Gastroesophageal sphincter (tissue), 4 donors: ENCODE results near the gene DGLUCY. TPM values are rescaled to one million over a fixed set of nuclear protein-coding genes. Genes with fewer than 3 reads are reported as not detected.

Experiments used
- ATAC-seq: fragments of 150-250 bp; one replicate; pipeline ENCODE4 v1.9.1; 2016; ENCODE audit warnings: mild to moderate bottlenecking, moderate library complexity
- H3K27ac ChIP-seq, 4 donors: fragments of 200-600 bp; sonication (generic) in 3 of 4; 1 replicate in 3 of 4; 2 replicates in 1 of 4; pipeline ENCODE4 v1.5.1; 2016 to 2019
- H3K27me3 ChIP-seq: fragments of 200-600 bp; sonication (generic); one replicate; pipeline ENCODE4 v1.5.1; 2019
- H3K36me3 ChIP-seq, 2 donors: fragments of 200-600 bp; sonication (generic); one replicate each; pipeline ENCODE4 v1.5.1; 2019; ENCODE audit warnings: control low read depth in 1 of 2
- H3K4me1 ChIP-seq, 3 donors: fragments of 200-600 bp; sonication (generic); 1 replicate in 2 of 3; 2 replicates in 1 of 3; pipeline ENCODE4 v1.5.1; 2016 to 2019; ENCODE audit warnings: control low read depth in 2 of 3
- H3K4me3 ChIP-seq, 2 donors: fragments of 200-600 bp; sonication (generic); one replicate each; pipeline ENCODE4 v1.5.1; 2019; ENCODE audit warnings: mild to moderate bottlenecking in 1 of 2, moderate library complexity in 1 of 2
- H3K9me3 ChIP-seq, 3 donors: fragments of 200-600 bp; sonication (generic); one replicate each; pipeline ENCODE4 v1.5.1; 2017 to 2019; ENCODE audit warnings: control low read depth in 2 of 3
- EP300 ChIP-seq: sonication (generic); formaldehyde crosslinking; IDR thresholded peaks from one replicate; pipeline ENCODE4 v1.6.1; 2017; ENCODE audit warnings: antibody characterized with exemption, mild to moderate bottlenecking
- POLR2A ChIP-seq, 2 donors: fragments of 450-650 bp; IDR thresholded peaks; one replicate each; pipeline ENCODE4 v1.6.1; 2017; ENCODE audit warnings: antibody characterized with exemption in 2 of 2, mild to moderate bottlenecking in 2 of 2, moderate library complexity in 1 of 2
- POLR2AphosphoS5 ChIP-seq: sonication (generic); formaldehyde crosslinking; IDR thresholded peaks from one replicate; pipeline ENCODE4 v1.6.1; 2017; ENCODE audit warnings: antibody characterized with exemption
- WGBS, 2 donors: methylation state at CpG; one replicate each; pipeline ENCODE4 v1.1.5; 2018; ENCODE audit warnings: low coverage in 1 of 2; 5-methylcytosine and 5-hydroxymethylcytosine counted together
- total RNA-seq, 4 donors: library from RNA; depleted of rRNA; stranded (reverse); fragments of >200 nt; gene quantifications; one replicate each; pipeline ENCODE4 v1.1.0, GENCODE V29; 2016
- TF ChIP-seq, protein P1 (sequence below), 4 experiments: fragments of 200-600 bp in 2 of 4; fragments of 450-650 bp in 2 of 4; sonication (generic) in 1 of 4; IDR thresholded peaks; one replicate each; pipeline ENCODE4 v1.5.1; 2017 to 2019; ENCODE audit warnings: antibody characterized with exemption in 4 of 4, mild to moderate bottlenecking in 2 of 4, moderate library complexity in 2 of 4

Gene DGLUCY
- total RNA-seq, 4 donors from 2014 or later = 52.8 to 118 (median 77.3) TPM

DNA sequence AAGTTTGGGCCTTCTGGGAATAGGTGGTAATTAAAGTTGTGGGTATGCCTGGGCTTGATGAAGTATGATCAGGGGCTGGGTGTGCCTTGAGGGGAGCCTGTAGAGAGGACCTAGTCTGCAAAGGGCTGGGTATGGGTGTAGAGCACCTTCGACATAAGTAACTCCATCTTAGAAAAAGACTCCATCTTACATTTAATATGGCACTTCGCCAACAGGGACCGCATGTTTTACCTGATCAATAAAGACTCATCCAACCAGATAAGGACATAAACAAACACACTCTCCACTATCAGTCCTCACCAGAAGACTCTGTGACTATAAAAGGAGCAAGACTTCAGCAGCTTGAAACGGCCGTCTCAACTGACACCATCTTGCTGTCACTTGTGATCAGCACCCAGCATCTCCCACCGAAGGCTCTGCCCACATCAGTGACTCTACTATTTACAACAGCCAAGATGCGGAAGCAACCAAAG is 154.1 kb downstream of the DGLUCY start:
- Histone ChIP-seq H3K36me3 (no peaks in the 10 kb centered on the region), H3K4me3 (no peak overlapping the region), H3K27me3 (peaks cover 9% of the 10 kb centered on the region), H3K27ac (no peak overlapping the region), H3K4me1 (peaks cover 0 to 30% (median 3%) of the 10 kb centered on the region in 3 donors), H3K9me3 (no peaks in the 10 kb centered on the region)
- no peak for ATAC-seq
- WGBS, 2 donors = 95 to 98% methylated on average over 6 to 7 of the region's 7 CpGs
- no peak for TF ChIP-seq POLR2A (IDR thresholded peaks at IDR 0.05)
- TF ChIP-seq, protein P1, sequence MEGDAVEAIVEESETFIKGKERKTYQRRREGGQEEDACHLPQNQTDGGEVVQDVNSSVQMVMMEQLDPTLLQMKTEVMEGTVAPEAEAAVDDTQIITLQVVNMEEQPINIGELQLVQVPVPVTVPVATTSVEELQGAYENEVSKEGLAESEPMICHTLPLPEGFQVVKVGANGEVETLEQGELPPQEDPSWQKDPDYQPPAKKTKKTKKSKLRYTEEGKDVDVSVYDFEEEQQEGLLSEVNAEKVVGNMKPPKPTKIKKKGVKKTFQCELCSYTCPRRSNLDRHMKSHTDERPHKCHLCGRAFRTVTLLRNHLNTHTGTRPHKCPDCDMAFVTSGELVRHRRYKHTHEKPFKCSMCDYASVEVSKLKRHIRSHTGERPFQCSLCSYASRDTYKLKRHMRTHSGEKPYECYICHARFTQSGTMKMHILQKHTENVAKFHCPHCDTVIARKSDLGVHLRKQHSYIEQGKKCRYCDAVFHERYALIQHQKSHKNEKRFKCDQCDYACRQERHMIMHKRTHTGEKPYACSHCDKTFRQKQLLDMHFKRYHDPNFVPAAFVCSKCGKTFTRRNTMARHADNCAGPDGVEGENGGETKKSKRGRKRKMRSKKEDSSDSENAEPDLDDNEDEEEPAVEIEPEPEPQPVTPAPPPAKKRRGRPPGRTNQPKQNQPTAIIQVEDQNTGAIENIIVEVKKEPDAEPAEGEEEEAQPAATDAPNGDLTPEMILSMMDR (IDR thresholded peaks at IDR 0.05) = no peak
- TF ChIP-seq EP300 = no peak
- no peak for TF ChIP-seq POLR2AphosphoS5

DNA sequence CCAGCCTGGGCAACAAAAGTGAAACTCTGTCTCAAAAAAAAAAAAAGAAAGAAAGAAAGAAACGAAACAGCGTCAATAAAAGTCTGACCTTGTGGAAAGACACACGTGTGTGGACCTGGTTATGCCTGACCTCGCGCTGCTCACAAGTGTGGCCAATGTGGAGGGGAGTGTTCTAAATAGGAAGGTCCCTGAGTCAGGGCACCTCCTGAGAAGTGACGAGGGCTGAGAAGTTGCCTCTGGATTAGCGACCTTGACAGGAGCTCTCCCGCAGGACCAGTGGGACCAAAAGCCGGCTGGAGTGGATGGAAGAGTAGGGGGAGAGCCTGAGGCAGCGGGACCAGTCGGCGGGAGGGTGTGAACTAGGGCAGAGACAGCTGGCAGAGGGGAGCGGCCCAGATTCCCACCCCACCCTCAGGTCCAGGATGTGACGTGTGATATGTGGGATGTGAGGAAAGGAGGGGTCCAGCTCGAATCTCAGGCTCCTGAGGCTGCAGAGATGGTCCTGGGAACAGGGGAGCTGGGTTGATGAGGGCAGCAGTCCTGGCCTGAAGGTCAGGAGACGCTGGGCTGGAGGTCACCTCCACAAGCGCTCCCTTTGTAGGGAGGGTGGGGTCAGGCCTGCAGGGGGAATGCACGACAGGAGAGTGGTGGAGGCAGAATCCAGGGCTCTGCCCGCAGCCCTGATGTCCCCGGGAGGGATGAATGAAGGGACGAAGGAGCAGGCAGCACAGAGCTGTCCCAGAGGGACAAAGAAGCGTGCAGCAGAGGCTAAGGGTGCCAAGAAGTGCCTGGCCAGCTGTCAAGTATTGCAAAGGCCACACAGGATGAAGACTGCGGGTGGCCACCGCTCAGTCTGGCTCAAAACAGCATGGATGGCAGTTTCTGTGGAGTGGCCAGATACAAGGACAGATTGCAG is 155.5 kb downstream of the DGLUCY start:
- H3K4me3 ChIP-seq = no peak overlapping the region
- no peak overlapping the region for H3K27ac ChIP-seq
- WGBS, 2 donors = 75 to 84% methylated on average over 8 to 15 of the region's 24 CpGs
- no peaks in the 10 kb centered on the region for H3K36me3 ChIP-seq
- no peaks in the 10 kb centered on the region for H3K9me3 ChIP-seq
- ATAC-seq = no peak
- no peak for TF ChIP-seq POLR2A (IDR thresholded peaks at IDR 0.05)
- TF ChIP-seq POLR2AphosphoS5 = no peak
- TF ChIP-seq, protein P1 (IDR thresholded peaks at IDR 0.05) = no peak
- no peak for TF ChIP-seq EP300
- peaks cover 0 to 23% (median 0%) of the 10 kb centered on the region in 3 donors for H3K4me1 ChIP-seq
- H3K27me3 ChIP-seq = peaks cover 5% of the 10 kb centered on the region

DNA sequence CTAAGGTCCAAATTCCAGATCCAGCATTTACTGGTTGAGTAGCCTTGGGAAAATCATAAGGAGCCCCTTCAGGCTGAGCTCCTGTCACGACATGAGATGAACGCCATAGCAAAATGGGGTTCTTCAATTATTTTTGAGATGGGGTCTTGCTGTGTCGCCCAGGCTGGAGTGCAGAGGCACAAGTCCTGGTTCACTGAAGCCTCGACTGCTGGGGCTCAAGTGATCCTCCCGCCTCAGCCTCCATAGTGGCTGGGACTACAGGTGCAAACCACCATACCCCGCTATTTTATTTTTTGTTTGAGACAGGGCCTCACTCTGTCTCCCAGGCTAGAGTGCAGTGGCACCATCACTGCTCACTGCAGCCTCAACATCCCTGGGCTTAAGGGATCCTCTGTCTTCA is 156.3 kb downstream of the DGLUCY start:
- Histone ChIP-seq H3K36me3 (no peaks in the 10 kb centered on the region), H3K27me3 (no peaks in the 10 kb centered on the region), H3K4me3 (no peak overlapping the region), H3K4me1 (peaks cover 0 to 15% (median 0%) of the 10 kb centered on the region in 3 donors), H3K9me3 (no peaks in the 10 kb centered on the region), H3K27ac (no peak overlapping the region)
- ATAC-seq = no peak
- 96% methylated on average over 4 of the region's 6 CpGs; no CpG with 5 or more reads in 1 of the 2 donors for WGBS, 2 donors
- TF ChIP-seq EP300 = no peak

DNA sequence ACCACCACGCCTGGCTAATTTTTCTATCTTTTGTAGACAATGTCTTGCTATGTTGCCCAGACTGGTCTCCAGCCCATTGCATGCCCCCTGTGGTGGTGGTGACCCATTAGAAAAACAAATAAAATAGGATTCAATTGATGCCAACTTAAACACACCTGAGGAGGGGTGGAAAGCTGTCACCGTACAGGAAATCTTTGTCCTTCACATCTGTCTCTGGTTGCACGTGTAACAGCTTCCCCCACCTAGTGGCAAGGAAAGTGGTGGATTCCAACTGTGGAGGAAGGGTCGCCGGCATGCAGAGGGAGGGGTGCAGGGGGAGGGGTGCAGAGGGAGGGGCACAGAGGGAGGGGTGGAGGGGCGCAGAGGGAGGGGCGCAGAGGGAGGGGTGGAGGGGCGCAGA is 156.7 kb downstream of the DGLUCY start:
- no peak for TF ChIP-seq EP300
- TF ChIP-seq, protein P1 (IDR thresholded peaks at IDR 0.05) = no peak
- 50 to 80% methylated on average over 1 to 2 of the region's 8 CpGs for WGBS, 2 donors
- Histone ChIP-seq H3K27me3 (no peaks in the 10 kb centered on the region), H3K27ac (no peak overlapping the region), H3K9me3 (no peaks in the 10 kb centered on the region), H3K4me1 (peaks cover 0 to 12% (median 0%) of the 10 kb centered on the region in 3 donors), H3K36me3 (no peaks in the 10 kb centered on the region), H3K4me3 (no peak overlapping the region)
- no peak for ATAC-seq

DNA sequence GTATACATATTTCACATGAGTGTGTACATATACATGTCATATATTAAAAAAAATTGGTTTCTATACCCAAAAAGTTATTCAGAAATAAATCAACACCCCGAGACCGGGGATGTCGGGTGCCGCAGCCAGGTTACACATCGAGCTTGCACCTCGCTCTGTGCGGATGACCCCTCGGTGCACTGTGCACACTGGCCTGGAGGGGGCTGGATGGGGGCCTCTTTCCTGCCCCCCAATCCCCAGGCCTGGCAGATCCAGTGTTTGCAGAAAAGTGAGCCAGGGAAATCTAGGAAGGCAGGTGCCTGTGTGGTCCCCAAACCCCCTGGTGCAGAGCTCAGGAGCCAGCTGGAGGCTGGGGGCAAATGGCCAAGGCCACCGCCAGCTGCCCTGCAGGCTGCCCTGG is 157.8 kb downstream of the DGLUCY start:
- TF ChIP-seq POLR2A (IDR thresholded peaks at IDR 0.05) (no peak), POLR2AphosphoS5 (no peak), EP300 (no peak)
- TF ChIP-seq, protein P1 (IDR thresholded peaks at IDR 0.05) = no peak
- Histone ChIP-seq H3K27ac (no peak overlapping the region), H3K36me3 (no peaks in the 10 kb centered on the region), H3K4me1 (peaks cover 0 to 12% (median 0%) of the 10 kb centered on the region in 3 donors), H3K4me3 (no peak overlapping the region), H3K27me3 (no peaks in the 10 kb centered on the region), H3K9me3 (no peaks in the 10 kb centered on the region)
- WGBS, 2 donors = 89 to 97% methylated on average over 5 to 8 of the region's 9 CpGs
- ATAC-seq = no peak
